Vagina (tissue), 2 donors: Measurements from ENCODE around the gene SLC19A1. TPM values are rescaled to one million over a fixed set of nuclear protein-coding genes. Genes with fewer than 3 reads are reported as not detected.
A peak's percentile ranks its signal among the peaks of the same experiment; 100 is the strongest.

Experiments used
- DNase-seq, 2 donors: peaks; one replicate each; pipeline ENCODE4 v3.0.0-alpha.2; 2017; ENCODE audit errors: extremely low spot score in 2 of 2
- H3K27ac ChIP-seq: fragments of 200-600 bp; sonication (generic); one replicate; pipeline ENCODE4 v1.5.1; 2019
- H3K27me3 ChIP-seq: fragments of 200-600 bp; sonication (generic); one replicate; pipeline ENCODE4 v1.5.1; 2019
- H3K36me3 ChIP-seq, 2 donors: fragments of 200-600 bp; sonication (generic); one replicate each; pipeline ENCODE4 v1.5.1; 2017 to 2019
- H3K4me1 ChIP-seq: fragments of 200-600 bp; sonication (generic); one replicate; pipeline ENCODE4 v1.5.1; 2019
- H3K4me3 ChIP-seq, 2 donors: fragments of 200-600 bp; sonication (generic); 1 replicate in 1 of 2; 2 replicates in 1 of 2; pipeline ENCODE4 v1.5.1; 2016 to 2019
- H3K9me3 ChIP-seq: fragments of 200-600 bp; sonication (generic); one replicate; pipeline ENCODE4 v1.5.1; 2019
- POLR2A ChIP-seq, 2 donors: fragments of 450-650 bp; IDR thresholded peaks; one replicate each; pipeline ENCODE4 v1.6.1; 2017; ENCODE audit warnings: antibody characterized with exemption in 2 of 2, mild to moderate bottlenecking in 2 of 2, moderate library complexity in 2 of 2
- POLR2AphosphoS5 ChIP-seq, 2 donors: sonication (generic); formaldehyde crosslinking; IDR thresholded peaks; one replicate each; pipeline ENCODE4 v1.9.0; 2017; ENCODE audit warnings: antibody characterized with exemption in 2 of 2, mild to moderate bottlenecking in 2 of 2, low read depth in 1 of 2; ENCODE audit not compliant: insufficient read depth in 1 of 2
- intact Hi-C: fragments of 100-400 bp; cut with DNase I; formaldehyde crosslinking; loops from one replicate; pipeline ENCODE4 v1.15.1; 2023
- total RNA-seq: library from RNA; depleted of rRNA; stranded (reverse); fragments of >200 nt; gene quantifications from one replicate; pipeline ENCODE4 v1.2.3, GENCODE V29; 2016
- TF ChIP-seq, protein P1 (sequence below), 3 experiments: fragments of 450-650 bp in 2 of 3; fragments of 200-600 bp in 1 of 3; sonication (generic) in 1 of 3; IDR thresholded peaks; one replicate each; pipeline ENCODE4 v1.5.1; 2017 to 2019; ENCODE audit warnings: antibody characterized with exemption in 3 of 3, mild to moderate bottlenecking in 2 of 3, moderate library complexity in 2 of 3

The SLC19A1 gene
- total RNA-seq, 1 donor from 2014 or later: 4.9 TPM

DNA sequence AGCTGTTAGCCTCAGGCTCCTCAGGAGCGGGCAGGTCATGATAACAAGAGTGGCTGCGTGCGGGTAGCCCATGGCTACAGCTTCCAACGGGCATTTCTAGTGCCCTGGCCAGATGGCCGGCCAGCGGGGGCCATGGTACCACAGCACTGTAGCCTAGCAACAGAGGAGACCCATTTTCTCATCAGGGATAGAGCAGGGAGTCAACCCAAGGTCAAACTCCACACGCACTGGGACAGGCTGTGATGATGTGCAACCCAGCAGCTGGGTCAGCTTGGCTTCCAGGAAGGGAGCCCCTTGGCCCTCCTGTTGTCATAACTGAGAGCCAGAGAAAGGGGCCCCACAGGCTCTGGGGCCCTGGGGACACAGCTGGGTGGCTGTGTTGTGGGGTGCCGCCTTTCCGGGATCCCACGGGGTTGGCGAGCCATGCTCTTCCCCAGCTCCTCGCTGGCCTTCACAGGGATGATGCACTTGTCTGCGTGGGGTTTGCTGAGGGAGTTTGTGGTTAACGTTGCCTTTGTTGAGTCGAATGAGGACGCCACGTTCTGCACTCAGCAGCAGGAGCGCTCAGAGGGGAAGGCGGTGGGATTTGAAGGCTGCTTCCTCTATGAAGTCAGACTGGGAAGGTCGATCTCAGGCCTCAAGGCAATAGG, 91.0 kb downstream of the SLC19A1 start:
- no peaks in the 10 kb centered on the region for H3K27me3 ChIP-seq
- intact Hi-C loops: no loop called here
- TF ChIP-seq POLR2A (IDR thresholded peaks at IDR 0.05) (no peak), POLR2AphosphoS5 (IDR thresholded peaks at IDR 0.05; ENCODE audit: insufficient read depth in 1 of 2, low read depth in 1 of 2) (no peak)
- TF ChIP-seq, protein P1, sequence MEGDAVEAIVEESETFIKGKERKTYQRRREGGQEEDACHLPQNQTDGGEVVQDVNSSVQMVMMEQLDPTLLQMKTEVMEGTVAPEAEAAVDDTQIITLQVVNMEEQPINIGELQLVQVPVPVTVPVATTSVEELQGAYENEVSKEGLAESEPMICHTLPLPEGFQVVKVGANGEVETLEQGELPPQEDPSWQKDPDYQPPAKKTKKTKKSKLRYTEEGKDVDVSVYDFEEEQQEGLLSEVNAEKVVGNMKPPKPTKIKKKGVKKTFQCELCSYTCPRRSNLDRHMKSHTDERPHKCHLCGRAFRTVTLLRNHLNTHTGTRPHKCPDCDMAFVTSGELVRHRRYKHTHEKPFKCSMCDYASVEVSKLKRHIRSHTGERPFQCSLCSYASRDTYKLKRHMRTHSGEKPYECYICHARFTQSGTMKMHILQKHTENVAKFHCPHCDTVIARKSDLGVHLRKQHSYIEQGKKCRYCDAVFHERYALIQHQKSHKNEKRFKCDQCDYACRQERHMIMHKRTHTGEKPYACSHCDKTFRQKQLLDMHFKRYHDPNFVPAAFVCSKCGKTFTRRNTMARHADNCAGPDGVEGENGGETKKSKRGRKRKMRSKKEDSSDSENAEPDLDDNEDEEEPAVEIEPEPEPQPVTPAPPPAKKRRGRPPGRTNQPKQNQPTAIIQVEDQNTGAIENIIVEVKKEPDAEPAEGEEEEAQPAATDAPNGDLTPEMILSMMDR (IDR thresholded peaks at IDR 0.05): no peak
- H3K27ac ChIP-seq: peak overlapping the region; percentile 33
- H3K4me1 ChIP-seq: peaks cover 57% of the 10 kb centered on the region
- H3K36me3 ChIP-seq: no peaks in the 10 kb centered on the region
- no peak for DNase-seq
- no peaks in the 10 kb centered on the region for H3K9me3 ChIP-seq
- no peak overlapping the region for H3K4me3 ChIP-seq

DNA sequence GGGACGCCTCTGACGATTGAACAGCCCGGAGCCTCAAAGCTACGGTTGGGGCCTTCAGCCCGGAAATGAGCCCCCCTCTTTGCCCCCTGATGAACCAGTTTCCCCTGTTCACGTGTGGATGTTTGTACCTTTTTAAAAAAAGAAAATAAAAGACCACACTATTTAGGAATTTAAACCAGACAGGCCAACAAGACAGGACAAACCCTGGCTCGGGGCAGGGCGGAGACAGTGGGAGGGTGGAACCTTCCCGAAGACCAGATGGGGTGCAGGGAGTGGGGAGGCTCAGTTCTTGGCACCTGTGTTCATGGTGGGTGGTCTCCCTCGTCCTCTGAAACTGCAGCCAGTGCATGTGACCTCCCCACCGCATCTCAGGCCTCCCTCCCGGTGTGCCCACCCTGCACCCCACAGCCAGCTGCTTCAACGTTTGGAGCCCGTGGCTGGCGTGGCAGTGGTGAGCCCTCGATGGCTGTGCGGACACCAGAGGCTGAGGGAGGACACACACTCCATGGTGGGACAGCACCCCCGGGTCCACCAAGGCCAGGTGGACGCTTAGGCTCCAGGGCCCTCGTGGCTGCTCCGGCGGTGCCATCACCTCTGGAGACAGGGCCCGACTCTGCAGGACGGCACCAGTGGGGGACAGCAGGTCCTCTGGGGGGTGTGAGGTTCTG, 91.7 kb downstream of the SLC19A1 start:
- no peaks in the 10 kb centered on the region for H3K9me3 ChIP-seq
- intact Hi-C loops: no loop called here
- H3K36me3 ChIP-seq: no peaks in the 10 kb centered on the region
- peaks cover 51% of the 10 kb centered on the region for H3K4me1 ChIP-seq
- peak overlapping the region; percentile 33 for H3K27ac ChIP-seq
- H3K4me3 ChIP-seq: no peak overlapping the region
- no peaks in the 10 kb centered on the region for H3K27me3 ChIP-seq
- DNase-seq: no peak
- TF ChIP-seq POLR2A (IDR thresholded peaks at IDR 0.05): no peak
- TF ChIP-seq, protein P1 (IDR thresholded peaks at IDR 0.05): no peak
- no peak for TF ChIP-seq POLR2AphosphoS5 (IDR thresholded peaks at IDR 0.05; ENCODE audit: insufficient read depth in 1 of 2, low read depth in 1 of 2)

DNA sequence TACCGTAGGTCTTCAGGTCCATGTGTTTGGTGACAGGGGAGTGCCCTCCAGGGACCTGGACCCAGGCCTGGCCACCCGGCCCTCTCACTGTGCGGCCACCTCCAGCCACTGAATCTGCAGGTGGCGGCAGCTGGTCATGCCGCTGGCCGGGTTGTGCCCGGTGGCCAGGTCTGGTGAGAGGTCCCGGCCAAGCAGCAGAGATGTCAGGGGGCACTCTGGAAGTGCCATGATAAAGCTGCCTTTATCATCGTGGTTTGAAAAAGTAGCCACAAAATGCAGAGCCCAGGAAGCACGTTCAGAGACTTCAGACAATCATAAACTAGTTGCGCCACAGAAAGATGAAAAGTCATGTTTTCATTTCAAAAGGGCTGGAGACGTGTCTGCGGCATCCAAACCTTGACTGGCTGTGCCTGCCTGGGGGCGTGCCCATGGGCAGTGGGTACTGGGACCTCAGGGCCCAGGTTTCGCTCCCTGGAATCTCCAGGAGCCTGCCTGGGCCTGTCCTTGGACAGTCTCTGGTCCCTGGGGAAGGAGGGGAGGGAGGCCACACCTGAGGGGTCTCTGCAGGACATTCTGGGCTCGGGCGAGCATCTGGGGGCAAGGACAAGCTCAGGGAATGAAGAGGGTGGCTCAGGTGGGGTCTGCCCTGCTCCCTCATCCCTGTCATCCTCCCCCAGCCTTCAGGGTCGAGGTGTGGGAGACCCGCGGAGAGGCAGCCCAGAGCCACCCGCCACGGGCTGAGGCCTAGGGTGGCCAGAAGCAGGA, 92.4 kb downstream of the SLC19A1 start:
- TF ChIP-seq POLR2AphosphoS5 (IDR thresholded peaks at IDR 0.05; ENCODE audit: insufficient read depth in 1 of 2, low read depth in 1 of 2): no peak
- TF ChIP-seq, protein P1 (IDR thresholded peaks at IDR 0.05): no peak
- no peak for TF ChIP-seq POLR2A (IDR thresholded peaks at IDR 0.05)
- Histone ChIP-seq H3K4me3 (no peak overlapping the region), H3K9me3 (no peaks in the 10 kb centered on the region), H3K27me3 (no peaks in the 10 kb centered on the region), H3K36me3 (no peaks in the 10 kb centered on the region), H3K4me1 (peaks cover 44% of the 10 kb centered on the region), H3K27ac (peak overlapping the region; percentile 33)
- no peak for DNase-seq
- intact Hi-C loops: loop anchor here (10.0 kb wide), 2 partner anchors 295 to 495 kb away; no protein-coding TSS in a partner anchor

DNA sequence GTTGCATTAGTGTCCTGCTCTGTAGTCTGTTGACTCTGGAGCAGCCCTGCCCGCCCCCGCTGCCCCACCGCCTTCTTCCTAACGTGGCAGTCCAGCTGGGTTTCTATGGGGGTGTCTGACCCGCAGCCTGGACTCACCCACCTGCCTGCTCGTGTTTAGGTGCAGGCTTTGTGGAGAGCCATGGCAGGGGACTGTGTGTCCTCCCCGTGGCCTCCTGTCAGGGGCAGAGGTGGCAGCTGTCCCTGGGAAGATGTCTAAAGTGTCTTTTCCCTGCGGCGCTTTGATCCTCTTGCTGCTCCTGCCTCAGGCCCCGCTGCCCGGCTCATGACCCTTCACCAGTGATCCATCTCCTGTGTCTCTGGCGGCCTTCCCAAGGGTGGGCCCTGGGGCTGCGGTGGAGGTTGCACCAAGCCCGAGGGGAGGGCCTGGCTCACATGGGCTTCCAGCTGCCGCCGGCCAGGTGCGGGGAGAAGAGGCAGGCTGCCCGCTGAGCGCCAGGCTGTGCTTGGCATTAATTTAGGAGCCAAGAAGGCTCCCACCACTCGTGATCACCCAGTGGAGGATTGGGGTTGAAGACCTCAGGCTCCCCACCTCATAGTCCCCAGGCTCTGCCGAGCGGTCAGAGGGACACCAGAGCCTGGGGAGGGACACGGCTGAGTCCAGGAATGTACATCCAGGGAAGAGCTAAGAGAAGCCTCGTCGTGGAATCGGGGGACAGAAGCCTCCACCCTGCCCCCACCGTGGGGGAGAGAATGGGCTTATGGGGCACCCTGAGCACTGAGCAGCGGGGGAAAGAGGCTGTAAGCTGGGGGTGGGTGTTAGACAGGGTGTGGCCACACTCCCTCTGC, 93.2 kb downstream of the SLC19A1 start:
- no peak overlapping the region for H3K27ac ChIP-seq
- H3K27me3 ChIP-seq: no peaks in the 10 kb centered on the region
- H3K4me1 ChIP-seq: peaks cover 42% of the 10 kb centered on the region
- no peak for DNase-seq
- no peak overlapping the region for H3K4me3 ChIP-seq
- H3K36me3 ChIP-seq: no peaks in the 10 kb centered on the region
- TF ChIP-seq POLR2AphosphoS5 (IDR thresholded peaks at IDR 0.05; ENCODE audit: insufficient read depth in 1 of 2, low read depth in 1 of 2): no peak
- TF ChIP-seq POLR2A (IDR thresholded peaks at IDR 0.05): no peak
- TF ChIP-seq, protein P1 (IDR thresholded peaks at IDR 0.05): no peak
- intact Hi-C loops: loop anchor here (10.0 kb wide), 2 partner anchors 294 to 494 kb away; no protein-coding TSS in a partner anchor
- H3K9me3 ChIP-seq: no peaks in the 10 kb centered on the region
